Tongue (tissue), 2 donors: Measurements from ENCODE around the gene ANKS1B. TPM values are rescaled to one million over a fixed set of nuclear protein-coding genes. Genes with fewer than 3 reads are reported as not detected.

ENCODE experiments used
- DNase-seq: peaks from one replicate; pipeline ENCODE4 v3.0.0-alpha.2; 2015
- total RNA-seq: library from RNA; depleted of rRNA; stranded (reverse); fragments of >200 nt; gene quantifications from one replicate; pipeline ENCODE4 v1.2.3, GENCODE V29; 2014

ANKS1B gene
- total RNA-seq, 1 donor from 2014 or later, result 16.5 TPM

DNA sequence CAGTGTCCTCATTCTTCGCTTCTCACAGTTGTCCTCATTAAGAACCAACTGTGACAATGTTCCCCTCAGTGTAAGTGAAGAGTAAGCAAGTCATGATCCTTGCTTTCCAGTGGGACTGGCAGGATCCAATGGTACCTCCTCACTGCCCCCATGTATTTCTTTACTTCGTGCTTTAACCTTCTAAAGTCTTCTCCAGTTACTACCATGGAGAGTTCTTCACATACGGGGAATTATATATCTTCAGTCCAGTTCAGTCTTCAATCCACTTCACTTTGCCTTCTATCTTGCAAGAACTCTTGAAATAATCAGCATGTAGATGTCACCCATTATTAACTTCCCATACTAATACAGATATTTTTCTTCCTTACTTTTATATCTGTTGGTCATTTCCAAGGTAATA, 719.1 kb downstream of the ANKS1B start:
- DNase-seq, result no peak

DNA sequence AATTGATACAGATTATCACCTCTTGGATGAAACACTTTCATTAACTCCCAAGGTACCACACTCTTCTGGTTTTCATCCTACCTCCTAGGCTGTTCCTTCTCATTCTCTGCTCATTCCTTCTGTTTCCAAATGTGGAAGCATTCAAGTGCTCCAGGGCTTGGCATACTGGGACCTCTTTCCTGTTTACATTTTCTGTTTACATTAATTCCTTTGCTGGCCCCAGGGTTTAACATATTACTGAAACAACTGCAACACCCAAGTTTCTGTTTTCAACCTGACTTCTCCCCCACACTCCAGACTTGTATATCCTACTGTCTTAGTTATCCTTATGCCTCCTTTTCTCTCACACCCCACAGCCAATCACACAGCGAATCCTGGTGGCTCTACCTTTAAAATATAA, 723.5 kb downstream of the ANKS1B start:
- DNase-seq, result no peak

DNA sequence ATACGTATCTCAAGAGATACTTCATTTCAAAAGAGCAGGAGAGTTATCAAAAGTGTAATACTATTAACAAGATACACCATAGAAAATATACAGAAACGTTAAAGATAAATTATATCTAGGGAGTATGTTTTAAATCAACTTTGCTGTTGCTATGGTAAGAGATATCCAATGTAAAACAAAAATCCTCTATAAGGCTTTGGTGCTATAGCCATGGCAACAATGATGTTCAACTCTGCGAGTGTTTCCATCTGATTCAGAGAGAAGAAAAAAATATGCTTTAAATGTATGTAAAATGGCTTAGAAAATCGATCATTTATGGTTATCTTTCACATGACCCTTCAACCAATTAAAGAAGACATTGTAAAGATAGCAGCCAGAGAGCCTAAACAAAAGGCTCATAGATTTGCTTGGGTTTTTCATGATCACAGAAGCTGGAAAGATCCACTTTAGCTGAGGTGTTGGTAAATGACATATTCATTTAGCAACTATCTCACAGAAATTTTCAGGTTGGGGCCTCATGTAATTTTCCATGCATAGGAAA, 724.2 kb downstream of the ANKS1B start:
- DNase-seq, result peak; percentile 24

DNA sequence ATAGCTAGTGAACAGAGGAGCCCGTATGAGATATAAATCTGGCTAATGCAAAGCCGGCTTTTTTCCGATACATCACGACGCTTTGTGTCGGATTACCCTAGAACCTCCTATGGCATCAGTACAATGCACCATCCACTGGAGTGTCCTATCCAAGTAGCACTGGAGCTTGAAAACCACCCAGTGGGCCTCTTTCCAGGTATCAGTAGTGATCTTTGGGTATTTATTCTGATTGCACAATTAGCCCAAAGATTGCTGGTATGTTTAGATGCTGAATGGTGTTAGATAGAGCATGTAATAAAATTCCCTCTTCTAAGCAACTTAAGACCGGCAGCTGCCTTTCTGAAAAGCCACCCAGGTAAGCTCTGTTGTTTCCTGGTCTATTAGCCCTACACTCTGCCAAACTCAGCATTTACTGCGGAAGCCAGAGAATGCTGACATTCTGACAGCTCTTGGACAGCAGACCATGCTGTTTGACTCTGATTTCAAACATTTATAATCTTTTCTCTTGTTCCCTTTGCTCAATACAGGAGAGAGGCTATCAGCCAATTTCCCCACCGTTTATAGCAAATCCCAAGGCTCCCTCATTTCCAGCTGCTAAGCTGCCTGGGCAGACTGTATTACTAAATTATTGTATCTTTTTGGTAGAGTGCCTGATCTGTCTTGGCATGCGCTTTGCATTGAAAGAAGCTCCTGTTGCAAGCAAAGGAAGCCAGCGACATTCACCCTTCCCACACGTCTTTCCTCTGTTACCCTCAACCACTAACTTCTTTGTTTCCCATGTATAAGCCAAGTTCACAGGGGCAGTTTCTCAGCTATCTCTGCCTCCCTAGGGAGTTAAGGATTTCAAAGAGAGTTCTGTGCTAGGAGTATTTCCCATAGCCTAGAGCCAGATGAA, 725.4 kb downstream of the ANKS1B start:
- DNase-seq, result peak; percentile 64

DNA sequence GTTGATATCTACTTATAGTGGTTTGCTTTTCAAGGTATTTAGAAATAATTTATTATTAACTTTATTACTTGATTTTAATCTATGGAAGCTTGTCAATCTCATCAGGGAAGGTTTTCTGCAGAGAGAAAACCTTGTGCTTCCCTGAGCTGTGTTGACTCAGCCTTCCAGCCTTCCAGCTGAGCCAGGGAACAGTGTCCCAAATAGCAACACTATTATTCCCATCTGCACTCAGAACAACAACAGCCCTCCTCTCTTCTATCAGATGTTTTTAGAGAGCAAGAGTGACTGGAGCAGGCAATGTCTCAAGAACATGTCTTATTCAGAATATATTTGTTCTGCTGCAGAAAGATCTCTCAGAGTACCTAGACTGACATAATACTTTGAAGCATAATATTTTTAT, 727.1 kb downstream of the ANKS1B start:
- no peak for DNase-seq

DNA sequence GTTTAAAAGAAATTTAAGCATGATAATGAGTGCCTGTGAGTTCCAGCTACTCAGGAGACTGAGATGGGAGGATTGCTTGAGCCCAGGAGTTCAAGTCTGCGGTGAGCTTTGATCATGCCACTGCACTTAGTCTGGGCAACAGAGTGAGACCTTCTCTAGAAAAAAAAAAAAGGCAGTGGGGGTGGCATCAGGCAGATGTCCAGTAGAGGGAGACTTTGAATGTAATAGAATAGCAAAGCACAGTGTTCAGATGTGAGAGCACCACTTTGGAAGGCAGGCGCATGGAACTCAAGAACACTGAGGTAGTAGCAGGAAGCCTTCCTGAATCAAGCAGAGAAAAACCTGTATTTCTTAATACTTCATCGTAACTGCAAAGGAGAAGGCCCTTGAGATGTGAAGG, 731.7 kb downstream of the ANKS1B start:
- DNase-seq, result no peak

DNA sequence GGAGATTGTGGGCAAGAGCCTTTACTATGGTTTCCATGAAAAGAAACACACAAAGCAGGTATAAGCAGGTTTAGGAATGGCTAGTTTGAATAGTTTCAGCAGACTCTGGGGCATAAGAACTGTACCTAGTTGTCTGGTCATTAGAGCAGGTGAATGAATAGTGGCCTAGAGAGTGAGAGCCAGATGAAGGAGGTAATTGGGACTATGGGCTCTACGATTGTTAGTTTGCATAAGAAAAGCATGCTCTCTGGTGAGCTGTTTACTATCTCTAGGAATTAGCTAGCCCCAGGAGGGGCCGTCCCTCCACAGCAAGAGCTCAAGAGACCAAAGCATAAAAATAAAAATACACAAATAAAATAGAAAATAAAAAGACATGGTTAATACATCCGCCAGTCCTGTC, 734.6 kb downstream of the ANKS1B start:
- DNase-seq, result no peak

DNA sequence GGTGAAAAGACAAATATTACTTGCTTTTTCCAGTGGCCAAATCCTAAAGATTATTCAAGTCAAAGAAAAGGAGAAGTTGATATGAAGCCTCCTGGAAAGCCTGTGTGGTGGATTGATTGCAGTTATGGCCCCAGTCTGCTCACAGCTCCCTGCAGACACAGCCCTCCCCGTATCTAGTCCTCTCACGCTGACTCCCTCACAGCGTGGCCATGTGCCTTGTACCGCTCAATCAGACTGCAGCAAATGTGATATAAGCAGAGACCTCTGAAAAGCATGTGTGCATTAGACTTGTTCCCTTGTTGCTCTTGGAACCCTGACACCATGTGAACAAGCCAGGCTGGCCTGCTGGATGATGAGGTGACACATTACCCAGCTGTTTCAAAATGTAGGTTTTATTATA, 735.2 kb downstream of the ANKS1B start:
- DNase-seq, result no peak

DNA sequence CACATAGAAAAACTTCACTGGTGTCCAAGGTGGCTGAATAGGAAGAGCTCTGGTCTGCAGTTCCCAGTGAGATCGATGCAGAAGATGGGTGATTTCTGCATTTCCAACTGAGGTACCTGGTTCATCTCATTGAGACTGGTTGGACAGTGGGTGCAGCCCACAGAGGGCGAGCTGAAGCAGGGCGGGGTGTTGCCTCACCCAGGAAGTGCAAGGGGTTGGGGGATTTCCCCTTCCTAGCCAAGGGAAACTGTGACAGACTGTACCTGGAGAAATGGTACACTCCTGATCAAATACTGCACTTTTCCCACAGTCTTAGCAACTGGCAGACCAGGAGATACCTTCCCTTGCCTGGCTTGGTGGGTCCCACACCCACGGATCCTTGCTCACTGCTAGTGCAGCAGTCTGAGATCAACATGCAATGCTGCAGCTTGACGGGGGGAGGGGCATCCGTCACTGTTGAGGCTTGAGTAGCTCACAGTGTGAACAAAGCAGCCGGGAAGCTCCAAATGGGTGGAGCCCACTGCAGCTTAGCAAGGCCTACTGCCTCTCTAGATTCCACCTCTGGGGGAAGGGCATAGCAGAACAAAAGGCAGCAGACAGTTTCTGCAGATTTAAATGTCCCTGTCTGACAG, 746.7 kb downstream of the ANKS1B start:
- DNase-seq, result peak; percentile 21

DNA sequence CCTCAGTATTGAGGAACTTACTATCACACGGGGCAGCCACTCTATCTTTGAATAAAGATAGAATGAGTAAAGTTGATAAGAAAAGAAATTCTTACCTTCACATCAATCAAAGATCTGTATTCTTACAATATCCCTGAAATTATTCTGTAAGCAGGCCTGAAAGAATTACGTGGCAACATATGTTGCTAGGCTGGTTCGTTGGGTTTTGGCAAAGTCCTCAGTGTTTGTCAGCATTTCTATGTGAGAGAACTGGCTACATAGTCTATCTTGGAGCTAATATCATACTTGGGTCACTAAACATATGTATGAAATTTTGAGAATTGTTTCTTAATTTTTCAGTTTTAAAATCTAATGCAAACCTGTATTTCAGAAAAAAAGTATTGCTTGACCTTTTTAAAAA, 749.4 kb downstream of the ANKS1B start:
- DNase-seq, result no peak

DNA sequence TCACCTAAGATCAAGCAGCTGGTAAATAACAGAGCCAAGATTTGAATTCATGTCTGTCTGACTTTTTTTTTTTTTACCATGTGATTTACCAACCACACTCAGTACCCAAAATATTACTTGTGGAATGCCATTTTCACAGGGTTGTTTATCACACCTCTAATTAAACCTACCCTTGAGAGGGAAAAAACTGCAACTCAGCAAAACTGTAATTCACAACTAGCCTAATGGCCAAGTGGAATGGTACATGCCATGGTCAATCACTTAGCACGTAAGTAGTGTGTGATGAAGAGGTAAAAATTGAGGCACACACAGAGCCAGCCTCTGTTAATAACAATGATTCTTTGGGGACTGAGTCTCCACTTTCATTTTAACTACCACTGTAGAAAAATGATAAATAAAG, 750.0 kb downstream of the ANKS1B start:
- DNase-seq, result no peak

DNA sequence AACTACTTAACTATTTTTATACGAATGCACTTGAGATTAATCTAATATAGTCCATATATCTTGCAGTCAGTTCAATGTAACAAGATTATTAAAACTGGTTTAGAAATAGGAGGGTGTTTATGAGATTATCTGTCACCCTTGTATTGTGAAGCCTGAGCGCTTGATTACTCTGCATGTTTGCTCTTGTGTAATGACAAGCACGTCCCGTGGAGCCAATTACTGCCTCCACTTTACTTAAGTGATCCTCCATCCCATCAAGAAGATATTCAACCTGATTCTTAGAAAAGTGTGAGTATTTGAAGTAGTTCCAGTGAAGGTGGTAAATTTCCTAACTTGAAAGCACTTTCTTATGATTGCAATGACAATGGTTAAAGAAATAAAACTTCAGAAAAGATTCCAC, 752.4 kb downstream of the ANKS1B start:
- no peak for DNase-seq

DNA sequence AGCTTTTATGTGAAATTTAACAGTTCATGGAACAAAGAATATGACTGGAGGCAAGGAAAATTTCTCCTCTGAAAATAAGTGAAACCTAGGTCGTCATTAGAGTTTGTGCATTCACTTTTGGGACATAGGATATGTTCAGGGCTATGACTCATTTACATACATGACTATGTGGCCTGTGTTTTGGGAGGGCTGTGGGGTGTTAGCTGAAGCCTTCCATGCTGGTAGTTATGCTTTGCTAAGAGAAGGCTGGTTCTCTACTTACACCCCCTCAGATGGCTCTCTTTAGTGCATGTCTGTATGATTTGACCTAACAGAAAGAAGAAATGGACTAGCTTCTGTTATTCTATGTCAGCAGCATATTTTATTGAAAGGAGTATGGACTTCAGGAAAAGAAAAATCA, 753.7 kb downstream of the ANKS1B start:
- no peak for DNase-seq

DNA sequence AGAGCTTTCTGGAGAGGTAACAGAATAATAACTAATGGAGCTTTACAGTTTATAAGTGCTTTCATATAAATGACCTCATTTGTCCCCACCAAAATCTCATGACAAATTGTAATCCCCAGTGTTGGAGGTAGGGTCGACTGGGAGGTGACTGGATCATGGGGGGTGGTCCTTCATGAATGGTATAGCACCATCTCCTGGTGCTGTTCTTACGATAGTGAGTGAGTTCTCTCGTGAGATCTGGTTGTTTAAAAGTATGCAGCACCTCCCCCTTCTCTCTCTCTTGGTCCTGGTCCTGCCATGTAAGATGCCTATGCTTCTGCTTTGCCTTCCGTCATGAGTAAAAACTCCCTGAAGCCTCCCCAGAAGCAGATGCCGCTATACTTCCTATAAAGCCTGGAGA, 760.5 kb downstream of the ANKS1B start:
- no peak for DNase-seq

DNA sequence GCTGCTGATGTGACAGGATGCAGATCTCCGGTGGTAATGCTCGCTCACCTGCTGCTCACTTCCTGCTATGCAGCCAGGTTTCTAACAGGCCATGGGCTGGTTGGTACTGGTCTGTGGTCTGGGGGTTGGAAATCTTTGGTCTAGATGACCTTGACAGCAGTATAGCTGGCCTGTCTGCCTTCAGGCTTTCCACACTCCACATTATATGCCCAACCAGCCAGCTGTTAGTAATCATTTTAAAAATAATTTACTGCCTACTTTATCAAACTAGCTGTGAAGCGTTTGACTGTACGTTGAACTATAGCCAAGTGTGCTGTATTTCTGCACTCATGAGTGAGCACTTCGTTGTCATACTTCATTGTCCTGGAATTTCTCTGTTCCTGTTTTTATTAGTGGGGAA, 761.2 kb downstream of the ANKS1B start:
- DNase-seq, result no peak

DNA sequence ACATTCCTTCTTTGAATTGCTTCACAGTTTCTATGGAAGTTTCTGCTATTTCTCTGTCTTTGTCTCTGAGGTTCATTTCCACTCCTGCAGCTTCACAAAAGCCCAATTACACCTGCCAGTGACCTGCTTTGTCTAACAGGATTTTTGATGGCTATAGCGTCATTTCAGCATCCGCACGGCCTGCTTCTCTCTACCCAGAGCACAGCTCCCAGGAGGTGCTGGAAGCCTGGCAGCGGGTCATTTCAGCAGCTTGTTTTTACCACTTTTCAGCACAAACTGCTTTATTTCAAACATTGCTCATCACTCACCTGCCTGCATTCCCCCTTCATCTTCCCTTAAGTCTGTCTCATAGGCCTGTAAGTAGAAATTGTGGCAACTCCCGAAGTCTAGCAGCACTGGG, 771.7 kb downstream of the ANKS1B start:
- DNase-seq, result no peak

DNA sequence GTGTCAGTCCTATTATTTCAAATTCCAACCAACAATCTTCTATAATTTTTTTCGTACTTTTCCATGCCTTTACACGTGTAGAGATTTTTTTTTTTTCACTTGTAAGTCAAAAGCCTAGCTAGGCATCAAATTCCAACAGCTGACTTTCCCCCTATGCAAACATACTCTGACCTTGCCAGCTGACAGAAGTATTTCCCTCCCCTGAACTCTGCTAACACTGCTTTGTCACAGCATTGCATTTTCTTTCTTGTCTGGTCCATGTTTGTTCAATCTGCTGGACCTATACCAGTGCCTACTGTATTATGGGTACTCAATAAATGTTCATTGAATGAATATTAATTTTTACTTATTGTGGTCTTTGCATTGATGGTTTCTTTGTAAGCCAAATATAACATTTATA, 772.5 kb downstream of the ANKS1B start:
- DNase-seq, result no peak

DNA sequence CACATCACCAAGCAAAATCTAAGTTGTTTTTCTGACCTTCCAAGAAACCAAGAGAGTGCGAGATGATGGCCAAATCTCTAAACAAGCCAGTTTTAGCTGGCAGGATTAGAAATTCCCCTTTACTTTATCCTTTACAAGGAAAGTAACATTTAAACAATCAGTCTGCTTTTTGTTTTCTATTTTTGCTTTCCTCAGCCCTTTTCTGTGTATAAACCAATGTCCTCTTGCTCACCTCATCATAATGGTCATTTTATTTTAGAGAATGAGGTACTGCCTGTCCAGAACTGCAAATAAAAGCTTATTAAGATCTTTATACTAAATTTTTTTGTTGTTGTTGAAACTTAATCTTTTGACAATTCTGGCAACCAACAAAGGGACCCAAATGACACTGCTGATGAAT, 779.6 kb downstream of the ANKS1B start:
- no peak for DNase-seq

DNA sequence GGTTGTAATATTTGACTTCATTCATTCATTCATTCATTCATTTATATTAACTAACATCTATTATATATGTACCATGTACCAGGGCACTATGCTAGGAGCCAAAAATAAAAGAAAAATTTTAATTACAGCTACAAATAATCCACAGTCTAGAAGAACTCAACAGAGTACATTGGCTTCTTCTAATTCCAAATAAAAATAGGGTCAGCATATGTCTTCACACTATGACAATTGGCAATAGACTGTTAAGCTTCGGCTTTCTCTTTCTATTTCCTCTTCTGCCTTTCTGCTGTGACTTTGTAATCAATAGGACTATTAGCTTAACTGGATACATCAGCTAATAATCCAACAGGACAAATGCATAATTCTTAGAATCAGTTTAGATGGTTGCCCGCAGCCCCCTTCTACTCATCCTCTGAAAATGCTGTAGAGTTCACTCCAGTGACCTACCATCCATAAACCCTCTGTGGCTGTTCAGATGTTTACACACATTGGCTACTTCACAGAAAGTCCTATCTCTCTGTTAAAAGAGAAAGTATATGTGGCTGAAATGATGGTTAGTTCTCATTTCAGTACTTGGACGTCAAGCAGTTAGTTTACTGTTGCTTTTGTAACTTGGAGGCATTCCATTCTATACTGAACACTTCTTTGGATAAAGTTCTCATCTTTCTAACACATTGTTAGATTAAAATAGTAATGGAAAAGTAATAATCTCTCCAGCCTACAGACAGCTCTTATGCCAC, 782.7 kb downstream of the ANKS1B start:
- DNase-seq, result no peak

DNA sequence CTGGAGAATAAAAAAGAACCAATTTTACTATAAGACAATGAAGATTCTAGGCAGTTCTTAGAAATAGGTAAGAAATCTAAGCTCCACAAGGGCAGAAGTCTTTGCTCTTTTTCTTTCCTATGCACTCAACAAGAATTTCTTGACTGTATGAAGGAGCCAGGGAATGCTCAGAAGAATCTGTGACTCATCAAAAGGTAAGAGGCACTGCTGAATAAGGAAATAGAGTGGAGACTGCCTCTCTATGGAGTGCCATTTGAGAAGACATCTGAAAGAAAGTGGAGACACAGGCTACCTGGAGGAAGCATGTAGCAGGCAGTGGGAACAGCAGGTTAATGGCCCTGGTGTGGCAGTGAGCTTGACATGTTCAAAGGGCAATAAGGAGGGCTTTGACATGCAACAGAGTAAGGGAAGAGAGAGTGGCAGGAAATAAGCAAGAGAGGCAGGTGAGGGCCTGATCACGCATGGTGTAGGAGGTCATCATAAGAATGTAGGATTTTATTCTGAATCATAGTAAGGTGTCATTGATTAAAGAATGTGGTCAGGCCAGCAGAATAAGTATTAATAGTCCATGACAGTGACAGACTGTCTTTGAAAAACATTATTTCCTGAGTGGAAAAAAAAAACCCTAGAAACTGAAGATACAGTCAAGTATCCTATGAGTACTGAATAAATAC, 783.9 kb downstream of the ANKS1B start:
- no peak for DNase-seq

DNA sequence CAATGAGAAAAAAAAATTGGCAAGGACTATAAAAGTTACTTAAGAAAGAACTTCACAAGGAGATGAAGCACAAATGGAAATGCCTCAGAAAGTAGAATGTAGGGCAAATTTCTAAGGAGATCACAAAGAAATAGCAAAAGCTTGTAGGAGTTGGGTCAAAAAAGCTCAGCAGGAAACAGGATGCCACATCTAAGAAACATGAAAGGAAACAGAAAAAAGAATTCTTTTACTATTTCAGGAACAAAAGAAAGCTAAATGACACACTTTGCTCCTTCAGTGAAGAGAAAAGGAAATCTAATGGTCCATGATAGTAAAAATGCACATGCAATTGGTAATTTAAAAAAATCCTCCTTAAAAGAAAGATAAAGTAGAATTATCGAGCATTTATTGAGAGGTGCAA, 789.3 kb downstream of the ANKS1B start:
- DNase-seq, result no peak

DNA sequence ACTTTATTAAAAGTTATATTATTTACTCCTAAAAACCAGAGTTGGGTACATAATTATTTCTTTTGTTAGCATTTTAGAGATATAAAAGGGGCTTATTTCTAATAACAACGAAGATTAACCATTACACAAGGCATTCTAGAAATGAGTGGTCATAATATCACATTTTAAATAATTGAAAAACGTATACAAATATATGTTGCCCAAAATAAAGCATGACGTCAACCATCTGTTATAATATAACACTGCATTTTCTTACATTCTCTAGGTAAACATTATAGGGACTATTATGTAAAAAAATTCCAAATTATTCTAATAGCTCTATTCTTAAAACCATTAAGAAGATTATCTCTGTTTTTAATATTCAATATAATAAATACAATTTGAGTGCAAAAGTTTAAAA, 792.2 kb downstream of the ANKS1B start:
- DNase-seq, result no peak
